ENCODE results near the gene KCTD2. TPM values are rescaled to one million over a fixed set of nuclear protein-coding genes. Genes with fewer than 3 reads are reported as not detected.

Gene KCTD2
- total RNA-seq, 1 experiment from 2014 or later: 8.9 TPM

- no peak for DNase-seq (ENCODE audit: low spot score)
These were observed 28.7 kb downstream of the KCTD2 start for GRCh38 chr17:75075597-75076336.

GRCh38 chr17:75077072-75077495 is 30.1 kb downstream of the KCTD2 start:
- DNase-seq (ENCODE audit: low spot score): no peak

- DNase-seq (ENCODE audit: low spot score): peak; percentile 81
These were observed 30.7 kb downstream of the KCTD2 start for GRCh38 chr17:75077496-75078283.

GRCh38 chr17:75078284-75079022 is 31.4 kb downstream of the KCTD2 start:
- DNase-seq (ENCODE audit: low spot score): peak; percentile 81

GRCh38 chr17:75079023-75079373 is 32.0 kb downstream of the KCTD2 start:
- DNase-seq (ENCODE audit: low spot score): no peak

GRCh38 chr17:75081611-75082540 is 34.9 kb downstream of the KCTD2 start:
- DNase-seq (ENCODE audit: low spot score): no peak

GRCh38 chr17:75082683-75083082 is 35.7 kb downstream of the KCTD2 start:
- DNase-seq (ENCODE audit: low spot score): no peak

GRCh38 chr17:75084039-75084660 is 37.1 kb downstream of the KCTD2 start:
- DNase-seq (ENCODE audit: low spot score): peak; percentile 63

- no peak for DNase-seq (ENCODE audit: low spot score)
These were observed 39.6 kb downstream of the KCTD2 start for GRCh38 chr17:75086496-75087181.

GRCh38 chr17:75087182-75087557 is 40.1 kb downstream of the KCTD2 start:
- no peak for DNase-seq (ENCODE audit: low spot score)

- DNase-seq (ENCODE audit: low spot score): peak; percentile 93
These were observed 40.8 kb downstream of the KCTD2 start, which contains the start of gene SLC16A5 for GRCh38 chr17:75087558-75088453. SLC16A5 (plus strand) TSS chr17:75087954; CDS start chr17:75093637, 5,683 bp downstream.

- DNase-seq (ENCODE audit: low spot score): peak; percentile 73
These were observed 41.7 kb downstream of the KCTD2 start for GRCh38 chr17:75088465-75089417.

GRCh38 chr17:75090871-75091854 is 44.1 kb downstream of the KCTD2 start:
- peak; percentile 64 for DNase-seq (ENCODE audit: low spot score)

GRCh38 chr17:75091855-75092327 is 44.9 kb downstream of the KCTD2 start:
- DNase-seq (ENCODE audit: low spot score): no peak

- peak; percentile 70 for DNase-seq (ENCODE audit: low spot score)
These were observed 46.6 kb downstream of the KCTD2 start for GRCh38 chr17:75093548-75094158.

- DNase-seq (ENCODE audit: low spot score): peak; percentile 89
These were observed 47.9 kb downstream of the KCTD2 start for GRCh38 chr17:75094871-75095399.

All from HT-29 (cell line).